Uterine smooth muscle cell (primary cell): ENCODE measurements around the gene ANKRD33B. TPM values are rescaled to one million over a fixed set of nuclear protein-coding genes. Genes with fewer than 3 reads are reported as not detected.

Experiments used
- total RNA-seq: library from RNA; depleted of rRNA; stranded (reverse); fragments of >200 nt; gene quantifications from 2 replicates; pipeline ENCODE4 v1.2.3, GENCODE V29; 2014

The ANKRD33B gene
- 1.1 and 1.3 TPM in 2 replicates for total RNA-seq

GRCh38 chr5:10563945-10564837 is at the start of gene ANKRD33B:
Gene ANKRD33B, plus strand, starts transcription at chr5:10564070. Its CDS starts 398 bp downstream, at chr5:10564468.

Other genes with a start within 250 kb of the ANKRD33B start
- 61.9 and 106 TPM in 2 replicates for gene MARCHF6, start 210.4 kb upstream of the ANKRD33B start, total RNA-seq
- gene ROPN1L, start 122.2 kb upstream of the ANKRD33B start, total RNA-seq = 0.37 and 0.44 TPM in 2 replicates
- 41.6 and 52.6 TPM in 2 replicates for gene DAP, start 197.2 kb downstream of the ANKRD33B start, total RNA-seq